Measurements from ENCODE around the gene MPG.

The MPG gene

DNA sequence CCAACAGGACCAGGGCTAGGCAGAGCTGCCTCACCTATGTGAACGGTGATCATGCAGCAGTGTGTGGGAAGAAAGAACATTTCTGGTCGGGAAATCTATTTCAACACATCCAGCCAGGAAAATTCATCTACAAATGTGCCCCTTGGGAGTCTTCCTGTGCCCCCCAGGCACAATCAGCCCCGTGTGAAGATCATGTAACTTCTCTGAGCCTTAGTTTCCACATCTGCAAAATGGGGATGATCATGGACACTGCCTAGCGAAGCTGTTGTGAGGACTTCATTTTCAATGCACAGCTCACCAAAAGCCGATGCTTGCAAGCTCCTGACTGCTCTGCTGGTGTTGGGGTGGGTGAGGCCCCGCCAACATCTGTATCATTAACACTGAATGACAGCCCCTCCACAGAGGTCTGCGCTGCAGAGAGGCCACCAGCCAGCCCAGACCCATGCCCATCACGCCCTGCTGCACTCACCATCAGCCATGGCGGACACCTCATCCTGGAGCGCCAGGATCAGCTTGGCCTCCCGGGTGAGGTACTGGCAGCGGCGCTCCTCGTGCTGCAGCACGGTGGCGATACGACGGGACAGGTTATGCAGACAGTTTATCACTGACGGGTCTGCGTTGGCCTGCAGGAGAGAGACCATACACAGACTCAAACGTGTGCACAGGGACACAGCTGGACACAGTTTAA is 34.3 kb downstream of the MPG start:
- TF ChIP-seq TAF1 (IDR thresholded peaks at IDR 0.05; ENCODE audit: borderline replicate concordance, insufficient read depth, low read length) (no peak), SIN3A (IDR thresholded peaks at IDR 0.05; ENCODE audit: borderline replicate concordance, insufficient read depth, low read length) (no peak), POLR2AphosphoS5 (IDR thresholded peaks at IDR 0.05; ENCODE audit: low read depth, low read length) (no peak), FOXP2 (optimal IDR thresholded peaks at IDR 0.05; ENCODE audit: borderline replicate concordance, extremely low read depth, extremely low read length, insufficient read depth) (no peak)
- TF ChIP-seq, protein P1, sequence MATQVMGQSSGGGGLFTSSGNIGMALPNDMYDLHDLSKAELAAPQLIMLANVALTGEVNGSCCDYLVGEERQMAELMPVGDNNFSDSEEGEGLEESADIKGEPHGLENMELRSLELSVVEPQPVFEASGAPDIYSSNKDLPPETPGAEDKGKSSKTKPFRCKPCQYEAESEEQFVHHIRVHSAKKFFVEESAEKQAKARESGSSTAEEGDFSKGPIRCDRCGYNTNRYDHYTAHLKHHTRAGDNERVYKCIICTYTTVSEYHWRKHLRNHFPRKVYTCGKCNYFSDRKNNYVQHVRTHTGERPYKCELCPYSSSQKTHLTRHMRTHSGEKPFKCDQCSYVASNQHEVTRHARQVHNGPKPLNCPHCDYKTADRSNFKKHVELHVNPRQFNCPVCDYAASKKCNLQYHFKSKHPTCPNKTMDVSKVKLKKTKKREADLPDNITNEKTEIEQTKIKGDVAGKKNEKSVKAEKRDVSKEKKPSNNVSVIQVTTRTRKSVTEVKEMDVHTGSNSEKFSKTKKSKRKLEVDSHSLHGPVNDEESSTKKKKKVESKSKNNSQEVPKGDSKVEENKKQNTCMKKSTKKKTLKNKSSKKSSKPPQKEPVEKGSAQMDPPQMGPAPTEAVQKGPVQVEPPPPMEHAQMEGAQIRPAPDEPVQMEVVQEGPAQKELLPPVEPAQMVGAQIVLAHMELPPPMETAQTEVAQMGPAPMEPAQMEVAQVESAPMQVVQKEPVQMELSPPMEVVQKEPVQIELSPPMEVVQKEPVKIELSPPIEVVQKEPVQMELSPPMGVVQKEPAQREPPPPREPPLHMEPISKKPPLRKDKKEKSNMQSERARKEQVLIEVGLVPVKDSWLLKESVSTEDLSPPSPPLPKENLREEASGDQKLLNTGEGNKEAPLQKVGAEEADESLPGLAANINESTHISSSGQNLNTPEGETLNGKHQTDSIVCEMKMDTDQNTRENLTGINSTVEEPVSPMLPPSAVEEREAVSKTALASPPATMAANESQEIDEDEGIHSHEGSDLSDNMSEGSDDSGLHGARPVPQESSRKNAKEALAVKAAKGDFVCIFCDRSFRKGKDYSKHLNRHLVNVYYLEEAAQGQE (IDR thresholded peaks at IDR 0.05; ENCODE audit: insufficient read depth in 1 of 2, low read depth in 2 of 2, low read length in 2 of 2): no peak

DNA sequence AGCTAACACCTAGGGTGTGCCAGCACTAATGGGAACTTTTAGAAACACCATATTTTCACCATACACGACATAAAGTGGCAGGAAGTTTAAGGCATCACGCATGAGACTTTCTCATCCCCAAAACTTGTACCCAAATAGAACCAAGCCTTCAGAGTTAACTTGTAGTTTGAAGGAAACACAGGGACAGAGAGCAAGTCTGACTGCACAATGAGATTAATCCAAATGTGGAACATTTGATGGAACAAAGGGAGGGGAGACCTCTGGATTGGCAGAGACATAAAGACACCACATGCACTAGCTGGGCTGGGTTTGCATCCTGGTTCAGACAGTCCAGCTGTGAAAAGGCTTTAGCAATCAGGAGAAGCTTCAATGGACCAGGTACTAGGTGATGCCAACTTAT is 36.3 kb downstream of the MPG start:
- TF ChIP-seq TAF1 (IDR thresholded peaks at IDR 0.05; ENCODE audit: borderline replicate concordance, insufficient read depth, low read length) (no peak), SIN3A (IDR thresholded peaks at IDR 0.05; ENCODE audit: borderline replicate concordance, insufficient read depth, low read length) (no peak), POLR2AphosphoS5 (IDR thresholded peaks at IDR 0.05; ENCODE audit: low read depth, low read length) (no peak), FOXP2 (optimal IDR thresholded peaks at IDR 0.05; ENCODE audit: borderline replicate concordance, extremely low read depth, extremely low read length, insufficient read depth) (no peak)
- TF ChIP-seq, protein P1 (IDR thresholded peaks at IDR 0.05; ENCODE audit: insufficient read depth in 1 of 2, low read depth in 2 of 2, low read length in 2 of 2): no peak

DNA sequence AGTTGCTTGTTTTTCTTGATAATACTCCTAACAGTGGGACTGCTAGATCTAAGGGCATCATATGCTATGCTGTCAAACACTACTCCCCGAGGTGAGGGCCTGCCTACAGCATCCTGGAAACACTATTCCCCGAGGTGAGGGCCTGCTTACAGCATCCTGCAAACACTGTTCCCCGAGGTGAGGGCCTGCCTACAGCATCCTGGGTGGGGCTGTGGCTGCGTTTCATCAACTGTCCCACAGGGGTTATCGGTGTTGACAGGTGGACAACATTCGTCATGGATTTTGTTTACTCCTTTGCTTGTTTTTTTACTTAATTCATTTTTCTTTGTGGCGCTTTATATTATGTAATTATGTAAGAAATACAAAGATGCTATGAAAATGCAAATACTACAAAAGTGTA is 38.0 kb downstream of the MPG start:
- no peak for TF ChIP-seq SIN3A (IDR thresholded peaks at IDR 0.05; ENCODE audit: borderline replicate concordance, insufficient read depth, low read length)
- no peak for TF ChIP-seq FOXP2 (optimal IDR thresholded peaks at IDR 0.05; ENCODE audit: borderline replicate concordance, extremely low read depth, extremely low read length, insufficient read depth)
- TF ChIP-seq POLR2AphosphoS5 (IDR thresholded peaks at IDR 0.05; ENCODE audit: low read depth, low read length): no peak
- TF ChIP-seq, protein P1 (IDR thresholded peaks at IDR 0.05; ENCODE audit: insufficient read depth in 1 of 2, low read depth in 2 of 2, low read length in 2 of 2): no peak
- no peak for TF ChIP-seq TAF1 (IDR thresholded peaks at IDR 0.05; ENCODE audit: borderline replicate concordance, insufficient read depth, low read length)

DNA sequence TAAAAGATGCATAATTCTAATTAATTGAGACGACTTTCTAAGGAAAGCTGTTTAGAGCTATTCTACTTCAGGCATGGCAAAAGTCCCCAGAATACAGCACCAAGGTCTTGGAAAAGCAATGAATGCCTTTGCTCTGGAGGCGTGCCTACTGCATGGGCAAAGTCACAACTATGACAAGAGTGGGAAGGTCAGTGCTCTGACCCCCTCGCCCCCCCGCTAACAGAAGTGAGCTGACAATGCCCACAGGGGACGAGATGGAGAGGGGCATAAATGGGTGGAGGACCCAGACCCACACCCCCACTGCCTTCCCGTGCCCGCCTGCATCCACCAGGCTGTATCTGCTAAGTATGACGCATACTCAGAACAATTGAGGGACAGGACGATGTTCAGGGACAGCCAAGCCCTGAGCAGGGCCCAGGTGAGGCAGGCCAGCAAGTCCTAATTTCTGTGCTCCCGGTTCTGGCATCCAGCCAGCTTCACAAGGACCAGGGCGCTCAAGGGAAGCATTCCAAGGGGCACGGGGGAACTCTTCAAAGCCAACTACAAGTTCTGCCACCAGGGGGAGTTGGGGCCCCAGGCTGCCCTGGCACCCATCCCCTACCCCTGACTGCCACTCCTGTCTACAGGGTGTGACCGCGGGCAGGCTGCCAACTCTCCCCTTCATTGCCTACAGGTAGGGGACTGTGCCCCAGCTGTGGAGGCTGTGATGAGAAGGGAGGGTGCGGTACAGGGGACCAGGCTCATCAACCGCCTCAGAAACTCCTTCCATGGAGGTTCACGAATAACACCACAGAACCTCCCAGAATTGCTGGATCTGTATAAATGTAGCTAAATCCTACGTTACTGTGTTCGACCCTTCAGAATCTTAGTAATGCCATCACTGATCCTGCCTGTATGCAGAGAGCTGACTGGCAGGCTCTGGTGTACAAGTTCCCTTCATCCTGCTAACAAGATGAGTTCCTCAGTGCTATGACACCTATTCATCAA is 39.6 kb downstream of the MPG start:
- TF ChIP-seq SIN3A (IDR thresholded peaks at IDR 0.05; ENCODE audit: borderline replicate concordance, insufficient read depth, low read length) (no peak), TAF1 (IDR thresholded peaks at IDR 0.05; ENCODE audit: borderline replicate concordance, insufficient read depth, low read length) (no peak), FOXP2 (optimal IDR thresholded peaks at IDR 0.05; ENCODE audit: borderline replicate concordance, extremely low read depth, extremely low read length, insufficient read depth) (no peak), POLR2AphosphoS5 (IDR thresholded peaks at IDR 0.05; ENCODE audit: low read depth, low read length) (no peak)
- TF ChIP-seq, protein P1 (IDR thresholded peaks at IDR 0.05; ENCODE audit: insufficient read depth in 1 of 2, low read depth in 2 of 2, low read length in 2 of 2): no peak

Measured in PFSK-1 (cell line).